Suprapubic skin (tissue), 4 donors: ENCODE measurements around the gene CXCL1.

ENCODE experiments used
- CTCF ChIP-seq, 2 donors: fragments of 200-600 bp in 1 of 2; fragments of 450-650 bp in 1 of 2; sonication (generic) in 1 of 2; IDR thresholded peaks; one replicate each; pipeline ENCODE4 v1.5.1; 2016 to 2019; ENCODE audit warnings: antibody characterized with exemption in 2 of 2, mild to moderate bottlenecking in 1 of 2, moderate library complexity in 1 of 2
- EP300 ChIP-seq: sonication (generic); formaldehyde crosslinking; IDR thresholded peaks from one replicate; pipeline ENCODE4 v1.6.1; 2017; ENCODE audit warnings: antibody characterized with exemption
- POLR2A ChIP-seq, 2 donors: fragments of 450-650 bp; IDR thresholded peaks; one replicate each; pipeline ENCODE4 v1.6.1; 2017; ENCODE audit warnings: antibody characterized with exemption in 2 of 2, mild to moderate bottlenecking in 2 of 2, moderate library complexity in 2 of 2
- POLR2AphosphoS5 ChIP-seq, 3 donors: sonication (generic); formaldehyde crosslinking; IDR thresholded peaks; one replicate each; pipeline ENCODE4 v1.6.1; 2017; ENCODE audit warnings: antibody characterized with exemption in 3 of 3

DNA sequence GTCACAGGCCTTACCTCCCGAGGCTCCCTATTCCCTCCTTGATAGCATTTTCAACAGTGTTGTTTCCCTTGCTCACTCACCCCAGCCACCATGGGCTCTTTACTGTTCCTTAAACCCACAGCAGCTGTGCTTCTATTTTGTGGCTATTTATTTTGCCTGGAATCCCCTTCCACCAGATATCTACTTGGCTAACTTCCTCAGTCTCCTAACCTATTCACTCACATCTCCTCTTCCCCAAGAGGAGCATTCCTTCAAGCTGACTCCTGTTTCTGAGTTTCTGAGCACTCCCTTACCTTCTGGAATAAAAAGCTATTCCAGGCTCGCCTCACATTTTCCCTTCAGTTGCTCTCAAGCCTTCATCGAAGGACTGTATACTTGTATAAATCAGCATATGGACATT, 50.5 kb downstream of the CXCL1 start:
- TF ChIP-seq CTCF (IDR thresholded peaks at IDR 0.05) (no peak), EP300 (no peak), POLR2A (IDR thresholded peaks at IDR 0.05) (no peak), POLR2AphosphoS5 (IDR thresholded peaks at IDR 0.05) (no peak)
